ENCODE measurements around the gene RUNX2.

The RUNX2 gene

GRCh38 chr6:45587229-45588060, 259.3 kb downstream of the RUNX2 start:
- no peak for DNase-seq (ENCODE audit: low read depth in 2 of 2)

DNA sequence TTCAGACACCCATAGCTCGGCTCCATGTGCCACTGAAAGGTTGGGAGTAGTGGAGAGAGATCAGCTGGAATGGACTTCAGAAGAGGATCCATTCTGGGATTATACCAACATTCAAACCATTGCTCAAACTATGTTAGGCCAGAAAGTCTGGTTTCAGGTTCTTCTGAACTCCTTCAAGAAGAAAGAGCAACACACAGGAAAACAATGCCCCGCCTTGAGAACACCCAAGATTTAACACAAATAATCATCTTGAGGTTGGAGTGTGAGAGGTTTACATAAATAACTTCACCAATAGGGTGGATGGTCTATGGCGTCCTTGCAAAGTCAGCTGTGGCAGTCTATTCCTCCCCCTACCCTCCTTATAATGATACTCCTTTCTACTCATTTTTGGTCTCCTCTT, 261.2 kb downstream of the RUNX2 start:
- no peak for DNase-seq (ENCODE audit: low read depth in 2 of 2)

GRCh38 chr6:45590226-45590625, 262.1 kb downstream of the RUNX2 start:
- DNase-seq (ENCODE audit: low read depth in 2 of 2) = no peak

- no peak for DNase-seq (ENCODE audit: low read depth in 2 of 2)
Measured at GRCh38 chr6:45590696-45591184, 262.6 kb downstream of the RUNX2 start.

- DNase-seq (ENCODE audit: low read depth in 2 of 2) = no peak
Measured at GRCh38 chr6:45591306-45591705, 263.2 kb downstream of the RUNX2 start.

- no peak for DNase-seq (ENCODE audit: low read depth in 2 of 2)
Measured at GRCh38 chr6:45591890-45592289, 263.8 kb downstream of the RUNX2 start.

GRCh38 chr6:45592991-45593390, 264.9 kb downstream of the RUNX2 start:
- DNase-seq (ENCODE audit: low read depth in 2 of 2) = no peak

- no peak for DNase-seq (ENCODE audit: low read depth in 2 of 2)
Measured at GRCh38 chr6:45595010-45595851, 267.1 kb downstream of the RUNX2 start.

GRCh38 chr6:45597424-45597823, 269.3 kb downstream of the RUNX2 start:
- no peak for DNase-seq (ENCODE audit: low read depth in 2 of 2)

GRCh38 chr6:45599053-45599452, 270.9 kb downstream of the RUNX2 start:
- no peak for DNase-seq (ENCODE audit: low read depth in 2 of 2)

GRCh38 chr6:45605971-45606370, 277.8 kb downstream of the RUNX2 start:
- DNase-seq (ENCODE audit: low read depth in 2 of 2) = no peak

DNA sequence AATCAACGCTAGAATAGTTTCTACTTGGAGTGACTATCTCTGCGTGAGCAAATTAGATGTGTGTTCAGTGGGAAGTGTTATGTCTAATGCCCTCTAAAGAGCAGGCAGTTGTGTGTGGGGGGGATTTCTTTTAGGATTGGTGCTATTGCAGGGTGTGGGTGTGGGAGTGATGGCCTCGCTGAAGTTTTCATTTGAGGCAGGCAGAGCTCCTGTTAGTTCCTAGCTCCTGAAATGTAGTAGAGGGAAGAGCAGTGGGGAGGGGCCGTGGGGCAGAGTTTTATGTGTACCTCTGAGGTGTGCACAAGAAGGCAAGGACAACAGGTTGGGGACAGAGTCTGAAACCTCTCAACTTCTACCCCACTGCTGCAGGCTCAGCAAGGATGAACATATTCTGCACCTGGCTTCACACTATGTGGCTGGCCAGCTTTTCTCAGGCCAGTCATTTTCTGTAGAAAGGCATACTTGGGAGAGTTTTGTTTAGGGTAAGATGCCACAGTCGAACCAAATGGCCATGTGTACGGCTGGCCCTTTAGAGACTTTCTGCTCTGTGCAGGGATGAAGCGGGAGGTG, 278.8 kb downstream of the RUNX2 start:
- DNase-seq (ENCODE audit: low read depth in 2 of 2) = no peak

DNA sequence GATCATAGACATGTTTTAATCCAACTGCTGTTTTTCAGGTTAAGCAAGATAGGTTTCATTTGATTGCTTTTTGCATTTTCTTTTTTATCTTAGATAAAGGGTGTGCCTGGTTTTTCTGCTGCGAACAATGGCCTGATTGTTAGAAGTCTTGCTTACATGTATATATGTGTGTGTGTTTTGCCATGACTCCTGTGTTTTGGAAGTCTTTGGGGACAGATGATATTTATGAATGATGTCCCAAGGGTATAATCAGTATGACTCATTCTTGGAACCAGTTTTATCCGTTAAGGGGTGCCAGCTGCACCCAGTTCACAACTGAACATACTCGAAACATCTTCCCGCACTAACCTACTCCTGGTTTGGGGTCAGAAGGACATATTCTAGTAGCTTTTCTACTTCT, 279.7 kb downstream of the RUNX2 start:
- DNase-seq (ENCODE audit: low read depth in 2 of 2) = no peak

DNA sequence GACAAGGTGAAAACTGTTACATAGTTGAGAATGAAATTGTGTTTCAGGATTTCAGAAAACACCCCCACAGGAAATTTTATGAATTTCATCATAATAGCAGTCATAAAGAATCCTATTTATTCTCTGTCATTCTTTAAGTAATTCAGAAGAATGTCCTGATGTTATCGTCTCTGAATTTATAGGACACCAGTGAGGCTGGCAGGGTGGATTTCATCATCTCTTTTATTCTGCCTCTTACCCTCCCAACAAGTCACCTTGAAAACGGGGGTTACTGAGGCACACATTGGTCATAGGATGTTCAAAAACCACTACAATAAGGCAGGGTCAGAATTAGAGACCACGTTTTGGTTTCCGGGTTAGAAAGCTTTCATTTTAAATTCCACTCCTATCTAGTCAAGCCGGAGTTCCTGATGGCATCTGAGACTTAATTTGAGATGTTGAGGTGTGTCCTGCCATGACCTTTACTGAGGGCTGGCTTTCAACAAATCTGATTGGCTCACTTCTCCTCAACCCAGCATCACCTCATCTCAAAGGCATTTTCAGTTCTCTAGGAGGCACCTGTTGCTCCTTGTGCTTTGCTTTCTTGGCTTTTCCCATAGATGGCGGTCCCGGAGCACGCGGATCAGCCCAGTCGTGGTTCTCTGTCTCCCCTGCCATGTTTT, 280.3 kb downstream of the RUNX2 start:
- DNase-seq (ENCODE audit: low read depth in 2 of 2) = no peak

DNA sequence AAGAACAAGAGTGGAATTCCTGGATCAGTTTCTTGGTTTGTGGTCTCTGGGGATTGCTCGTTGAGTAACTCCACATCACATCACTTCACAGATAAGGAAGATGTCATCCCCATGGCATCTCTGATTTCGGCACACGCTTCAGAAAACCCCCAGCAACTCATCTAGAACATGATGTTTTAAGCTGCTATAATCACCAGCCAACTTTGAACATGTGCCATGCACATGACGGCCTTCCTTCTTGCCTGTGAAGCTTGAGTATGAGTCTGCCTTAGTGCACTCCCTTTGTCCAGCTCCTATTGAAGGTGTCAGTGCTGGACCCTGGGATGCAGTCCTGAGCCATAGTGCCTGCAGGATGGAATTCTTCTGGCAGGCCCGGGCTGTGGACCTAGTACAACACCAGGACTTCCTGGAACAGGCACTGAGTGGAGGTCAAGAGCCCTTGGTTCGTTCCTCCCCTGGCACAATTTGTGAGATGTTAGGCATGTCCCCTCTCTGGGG, 281.1 kb downstream of the RUNX2 start:
- no peak for DNase-seq (ENCODE audit: low read depth in 2 of 2)

DNA sequence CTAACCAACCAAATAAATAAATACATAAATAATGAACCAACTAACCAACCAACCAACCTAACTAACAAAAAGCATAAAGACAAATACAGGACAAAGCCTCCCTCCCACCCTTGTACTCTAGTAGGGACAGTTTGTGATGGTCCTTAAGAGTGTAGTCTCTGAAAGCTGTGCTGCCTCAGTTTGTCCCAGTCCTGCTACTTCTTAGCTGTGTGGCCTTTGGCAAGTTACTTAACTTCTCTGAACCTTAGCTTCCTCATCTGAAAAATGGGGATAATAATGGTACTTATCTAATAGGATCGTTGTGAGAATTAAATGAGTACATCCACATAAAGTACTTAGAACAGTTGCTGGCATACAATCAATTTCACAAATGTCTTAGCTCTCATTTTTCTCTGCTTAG, 282.2 kb downstream of the RUNX2 start:
- no peak for DNase-seq (ENCODE audit: low read depth in 2 of 2)

DNA sequence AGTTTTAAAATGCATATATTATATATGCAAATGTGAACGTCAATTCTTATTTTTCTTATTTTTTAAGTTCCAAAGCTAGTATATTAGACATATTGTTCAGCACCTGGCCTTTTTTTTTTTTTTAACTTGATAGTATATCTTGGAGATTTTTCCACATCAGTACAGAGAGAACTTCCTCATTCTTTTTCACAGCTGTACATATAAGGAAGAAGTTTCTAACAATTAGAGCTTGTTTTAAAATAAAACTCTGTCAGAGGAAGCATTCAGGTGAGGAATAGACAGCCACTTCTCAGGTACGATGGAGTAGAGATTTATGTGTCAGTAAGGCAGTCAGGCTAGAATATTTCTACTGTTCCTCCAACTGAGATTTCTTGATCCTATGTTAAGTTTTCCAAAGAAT, 282.7 kb downstream of the RUNX2 start:
- no peak for DNase-seq (ENCODE audit: low read depth in 2 of 2)

DNA sequence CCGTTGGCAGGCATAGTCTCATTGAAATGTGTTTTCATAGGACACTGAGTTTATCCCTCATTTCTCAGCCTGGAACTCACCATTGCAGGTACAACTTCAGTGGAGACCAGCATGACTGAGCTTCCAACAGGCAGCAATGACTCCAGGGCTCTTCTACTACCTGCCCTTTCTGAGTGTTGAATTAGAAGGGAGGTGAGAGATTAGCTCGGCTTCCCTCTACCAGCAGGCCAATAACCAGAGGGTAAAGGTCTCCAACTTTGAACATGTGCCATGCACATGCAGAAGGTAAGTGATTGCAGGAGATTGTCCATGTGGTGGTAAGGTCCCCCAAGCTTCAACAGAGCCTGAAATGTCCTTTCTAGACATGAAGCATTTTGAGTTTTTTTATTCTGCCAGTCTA, 283.4 kb downstream of the RUNX2 start:
- DNase-seq (ENCODE audit: low read depth in 2 of 2) = no peak

DNA sequence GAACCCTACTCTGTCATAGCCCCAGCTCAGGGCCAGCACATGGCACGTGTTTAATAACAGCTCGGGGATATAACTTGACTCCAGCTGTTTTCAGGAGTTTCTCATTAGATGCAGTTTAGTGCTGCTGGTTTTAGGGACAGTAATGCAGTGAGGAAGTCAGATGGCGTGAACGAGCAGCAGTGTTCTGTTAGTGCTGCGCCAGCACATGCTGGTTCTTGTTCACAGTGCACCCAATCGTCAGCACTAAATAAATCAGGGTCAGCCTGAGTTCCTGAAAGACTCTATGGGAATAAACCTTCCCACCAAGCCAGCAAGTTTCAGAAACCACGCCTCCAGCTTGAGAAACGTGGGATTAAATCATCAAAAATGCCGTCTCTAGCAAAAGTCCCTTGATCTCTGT, 285.5 kb downstream of the RUNX2 start:
- no peak for DNase-seq (ENCODE audit: low read depth in 2 of 2)

GRCh38 chr6:45614488-45615285, 286.6 kb downstream of the RUNX2 start:
- DNase-seq (ENCODE audit: low read depth in 2 of 2) = no peak

DNA sequence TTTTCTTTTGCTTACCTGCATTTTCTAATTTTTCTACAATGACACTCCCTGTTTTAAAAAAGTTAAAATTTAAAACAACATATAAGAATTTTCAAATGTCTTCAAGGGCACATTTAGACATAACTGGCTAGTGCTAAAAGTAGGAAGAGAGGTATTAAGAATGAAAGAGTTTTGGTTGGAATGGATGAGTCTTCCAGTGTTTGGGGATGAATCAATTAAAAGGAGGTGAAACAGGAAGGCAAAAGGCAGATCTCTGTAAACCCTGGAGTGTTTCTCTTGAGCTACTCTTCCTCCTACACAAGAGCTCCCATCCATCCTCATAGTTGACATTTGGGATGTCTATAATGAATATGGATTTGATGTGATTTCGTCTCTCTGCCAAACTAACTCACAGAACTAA, 288.1 kb downstream of the RUNX2 start:
- no peak for DNase-seq (ENCODE audit: low read depth in 2 of 2)

Measured in stimulated activated CD8-positive, alpha-beta memory T cell treated with anti-CD3 and anti-CD28 coated beads, Interleukin-2, amount 100 ng/mL, for 1 hour (primary cell).